NOMO-1 treated with DMSO at 0.1 percent for 48 hours (cell line): ENCODE measurements around the gene FKBP1B.
"Not testable (repeated sequence)": the region's sequence is repeated elsewhere in the genome, so short reads cannot be mapped to it uniquely, and the experiment has no call there.

Source experiments
- DNase-seq: peaks from one replicate; lab custom pipeline; 2025; ENCODE audit not compliant: unreplicated experiment; lab: John Stamatoyannopoulos, UW

FKBP1B gene

GRCh38 chr2:24049485-24050021 is at the start of gene FKBP1B:
FKBP1B (plus strand) TSS chr2:24049741; CDS start chr2:24049850, 109 bp downstream.
- DNase-seq = no peak

DNA sequence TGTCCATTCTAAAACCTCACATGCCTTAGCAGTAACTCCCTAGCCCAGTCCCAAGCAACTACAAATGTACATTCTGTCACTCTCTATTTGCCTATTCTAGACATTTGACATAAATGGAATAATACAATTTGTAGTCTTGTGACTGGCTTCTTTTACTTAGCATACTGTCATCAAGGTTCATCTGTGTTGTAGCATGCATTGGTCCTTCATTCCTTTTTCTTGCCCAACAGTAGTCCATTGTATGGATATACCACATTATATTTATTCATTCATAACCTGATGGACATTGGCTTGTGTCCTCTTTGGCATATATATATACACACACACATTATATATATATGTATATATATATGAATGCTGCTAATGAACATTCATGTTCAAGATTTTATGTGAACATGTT is 41.8 kb upstream of the FKBP1B start:
- DNase-seq = no peak

GRCh38 chr2:24008672-24009366 is 40.7 kb upstream of the FKBP1B start:
- DNase-seq = no peak

- no peak for DNase-seq
These were observed 40.2 kb upstream of the FKBP1B start for GRCh38 chr2:24009367-24009679.

- DNase-seq = no peak
These were observed 39.7 kb upstream of the FKBP1B start, which contains the start of gene MFSD2B for GRCh38 chr2:24009680-24010476. MFSD2B (plus strand) TSS chr2:24010085; CDS start chr2:24010097, 12 bp downstream.

- no peak for DNase-seq
These were observed 38.9 kb upstream of the FKBP1B start for GRCh38 chr2:24010477-24011249.

- no peak for DNase-seq
These were observed 38.1 kb upstream of the FKBP1B start for GRCh38 chr2:24011250-24012104.

DNA sequence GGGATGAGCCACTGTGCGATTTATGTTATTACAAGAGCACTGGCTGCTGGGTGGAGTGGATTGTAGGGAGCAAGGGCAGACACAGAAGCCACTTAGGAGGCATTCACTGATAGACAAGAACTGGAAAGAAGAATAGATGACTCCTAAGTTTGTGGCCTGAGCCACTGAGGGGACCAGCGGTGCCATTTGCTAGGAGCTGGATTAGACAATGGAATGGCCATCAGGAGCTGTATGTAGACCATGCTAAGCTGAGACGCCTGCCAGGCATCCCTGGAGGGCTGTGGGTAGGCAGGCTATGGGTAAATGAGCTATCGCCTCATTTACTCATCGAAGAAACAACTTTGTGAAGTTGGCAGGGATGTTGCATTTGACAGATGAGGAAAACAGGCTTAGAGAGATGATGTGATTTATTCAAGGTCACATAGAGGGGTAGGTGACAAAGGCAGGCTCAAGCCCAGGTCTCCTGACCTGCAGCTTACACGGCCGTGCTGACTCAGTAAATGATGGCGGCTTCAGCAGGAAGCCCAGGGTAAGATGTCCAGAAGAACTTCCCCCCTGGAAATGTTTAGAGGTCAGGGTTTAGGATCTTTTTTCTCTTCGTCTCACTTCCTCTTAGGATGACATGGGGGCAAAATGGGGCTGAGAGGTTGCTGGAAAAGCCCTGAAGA is 36.9 kb upstream of the FKBP1B start:
- no peak for DNase-seq

GRCh38 chr2:24014902-24015301 is 34.6 kb upstream of the FKBP1B start:
- DNase-seq = not testable (repeated sequence)

DNA sequence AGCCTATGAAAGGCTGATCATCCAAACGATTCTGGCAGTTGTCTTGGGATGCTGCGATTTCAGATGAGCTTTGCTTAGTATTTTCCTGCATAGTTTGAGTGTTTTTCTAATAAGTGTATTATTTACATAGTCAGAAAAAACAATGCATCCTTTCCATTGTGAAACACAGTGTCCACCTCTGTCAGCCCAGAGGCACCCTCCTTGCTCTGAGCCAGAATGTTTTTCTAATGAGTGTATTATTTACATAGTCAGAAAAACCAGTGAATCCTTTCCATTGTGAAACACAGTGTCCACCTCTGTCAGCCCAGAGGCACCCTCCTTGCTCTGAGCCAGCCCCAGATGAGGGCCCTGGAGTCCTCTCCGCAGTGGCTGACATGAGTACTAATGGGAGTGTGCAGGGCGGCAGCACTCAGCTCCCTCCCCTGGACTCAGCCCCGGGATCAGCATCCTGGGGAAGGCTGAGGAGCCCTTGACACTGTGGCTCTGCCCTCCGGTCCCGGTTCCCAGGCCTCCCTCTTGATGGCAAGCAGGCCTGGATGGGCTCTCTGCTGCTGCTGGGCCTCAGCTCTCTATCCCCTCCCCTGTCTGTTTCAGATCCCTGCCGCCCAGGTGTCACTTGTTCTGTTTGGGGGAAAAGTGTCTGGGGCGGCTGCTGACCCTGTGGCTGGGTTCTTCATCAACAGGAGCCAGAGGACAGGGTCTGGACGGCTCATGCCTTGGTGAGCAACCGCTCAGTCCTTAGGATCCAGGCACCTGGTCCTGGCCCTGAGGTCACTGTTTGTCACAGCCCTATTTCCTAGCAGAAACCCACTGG is 33.8 kb upstream of the FKBP1B start:
- no peak for DNase-seq

DNA sequence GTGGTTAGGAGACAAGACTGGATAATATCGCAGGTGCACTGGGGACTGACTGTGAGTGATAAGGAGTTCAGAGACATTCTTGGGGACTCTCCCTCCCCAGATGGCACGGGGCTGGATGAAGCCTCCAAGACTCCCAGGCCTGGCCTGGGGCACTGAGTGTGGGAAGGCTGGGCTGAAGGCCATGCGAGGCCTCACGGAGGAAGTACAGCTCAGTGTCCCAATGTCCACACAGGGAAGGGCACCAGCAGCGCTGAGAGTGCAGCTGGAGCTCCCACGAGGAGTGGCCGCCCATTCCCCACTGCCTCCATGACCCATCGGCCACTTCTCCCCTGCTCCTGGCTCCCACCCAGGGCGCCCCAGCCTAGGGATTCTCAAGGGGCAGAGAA is 33.2 kb upstream of the FKBP1B start:
- DNase-seq = no peak

- no peak for DNase-seq
These were observed 32.5 kb upstream of the FKBP1B start for GRCh38 chr2:24016853-24017703.

GRCh38 chr2:24017711-24018110 is 31.8 kb upstream of the FKBP1B start:
- DNase-seq = no peak

- DNase-seq = no peak
These were observed 31.3 kb upstream of the FKBP1B start for GRCh38 chr2:24018241-24018640.

DNA sequence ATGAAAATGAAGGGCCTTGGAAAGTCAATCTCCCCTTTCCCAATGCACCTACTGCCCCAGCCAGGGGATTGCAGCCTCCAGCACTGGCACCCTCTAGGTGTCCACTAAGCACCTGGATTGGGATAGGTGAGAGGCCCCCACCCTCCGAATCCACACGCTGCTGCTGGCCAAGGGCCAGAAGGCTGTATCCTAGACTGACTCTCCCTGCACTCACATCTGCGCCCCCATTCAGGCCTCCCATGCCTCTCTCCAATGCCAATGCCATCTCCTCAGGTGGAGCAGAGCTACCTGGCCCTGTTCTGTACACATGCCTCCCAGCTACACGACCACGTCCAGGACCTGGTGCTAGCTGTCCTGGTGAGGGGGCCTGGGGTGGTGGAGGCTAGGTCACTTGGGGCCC is 29.8 kb upstream of the FKBP1B start:
- no peak for DNase-seq

- DNase-seq = no peak
These were observed 29.3 kb upstream of the FKBP1B start for GRCh38 chr2:24020244-24020643.

DNA sequence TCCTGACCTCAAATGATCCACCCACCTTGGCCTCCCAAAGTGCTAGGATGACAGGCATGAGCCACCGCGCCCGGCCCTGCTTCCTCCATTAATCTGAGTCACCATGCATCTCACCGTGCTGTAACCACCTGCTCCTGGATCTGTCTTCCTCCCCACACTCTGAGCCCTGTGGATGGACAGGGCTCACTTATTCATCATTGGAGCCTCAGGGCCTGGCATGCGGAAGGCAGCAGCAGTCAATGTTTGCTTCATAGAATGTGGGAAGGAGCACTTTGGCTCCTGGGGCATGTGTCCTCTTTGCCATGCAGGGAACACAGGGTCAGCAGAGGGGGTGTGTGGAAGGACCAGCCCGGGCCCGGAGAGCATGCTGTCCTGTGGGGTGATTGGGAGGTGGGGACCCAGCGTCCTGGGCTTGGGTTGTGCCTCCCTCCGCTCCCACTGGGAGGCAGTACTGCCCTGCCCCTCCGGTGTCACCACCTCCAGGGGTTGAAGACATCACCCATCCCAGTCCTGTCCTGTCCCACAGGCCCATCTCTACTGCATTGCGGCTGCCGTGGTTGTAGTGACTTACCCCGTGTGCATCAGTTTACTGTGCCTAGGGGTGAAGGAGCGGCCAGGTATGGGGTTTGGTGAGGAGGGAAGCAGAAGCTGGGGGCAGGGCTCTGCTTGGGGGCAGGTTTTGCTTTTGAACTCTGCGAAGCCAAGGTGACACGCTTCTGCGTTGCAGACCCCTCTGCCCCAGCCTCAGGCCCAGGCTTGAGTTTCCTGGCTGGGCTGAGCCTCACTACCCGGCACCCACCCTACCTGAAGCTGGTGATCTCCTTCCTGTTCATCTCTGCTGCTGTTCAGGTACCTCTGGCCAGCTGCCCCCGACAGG is 28.2 kb upstream of the FKBP1B start:
- DNase-seq = no peak
